Parietal lobe (tissue), 1 donor: ENCODE measurements around the gene LMTK2. TPM values are rescaled to one million over a fixed set of nuclear protein-coding genes. Genes with fewer than 3 reads are reported as not detected.

ENCODE experiments used
- total RNA-seq: library from RNA; depleted of rRNA; stranded (reverse); fragments of >200 nt; gene quantifications from one replicate; pipeline ENCODE4 v1.2.3, GENCODE V29; 2014

LMTK2 gene
- 45.4 TPM for total RNA-seq

DNA sequence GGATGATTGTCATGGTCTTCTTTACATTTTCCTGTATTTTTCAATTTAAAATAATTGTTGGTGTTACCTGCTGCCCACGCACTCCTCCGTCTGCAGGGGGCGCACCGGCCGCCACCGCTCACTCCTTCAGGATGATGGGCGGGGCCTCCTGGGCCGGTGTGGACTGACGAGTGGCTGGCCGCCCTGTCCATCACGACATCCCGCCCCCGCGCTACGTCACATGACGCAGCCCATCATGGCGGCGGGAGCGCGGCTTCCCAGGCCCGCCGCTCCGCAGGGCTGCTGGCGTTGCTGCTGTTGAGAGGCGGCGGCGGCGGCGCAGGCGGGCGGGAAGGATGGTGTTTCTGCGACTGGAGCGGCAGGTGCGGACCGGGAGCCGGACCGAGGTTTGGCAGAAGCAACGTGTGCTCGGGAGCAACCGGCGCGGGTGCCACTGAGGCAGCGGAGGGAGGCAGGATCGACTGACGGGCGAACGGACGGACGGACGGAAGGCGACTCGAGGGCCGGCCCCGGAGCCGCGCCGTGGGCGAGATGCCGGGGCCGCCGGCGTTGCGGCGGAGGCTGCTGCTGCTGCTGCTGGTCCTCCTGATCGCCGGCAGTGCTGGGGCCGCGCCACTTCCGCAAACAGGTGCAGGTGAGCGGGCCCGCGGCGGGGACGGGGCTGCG lies at the start of gene LMTK2:
TSS of gene LMTK2 (plus strand) at position 216 of the 666 bp plus-strand sequence. CDS start at position 532, 316 bp downstream.

DNA sequence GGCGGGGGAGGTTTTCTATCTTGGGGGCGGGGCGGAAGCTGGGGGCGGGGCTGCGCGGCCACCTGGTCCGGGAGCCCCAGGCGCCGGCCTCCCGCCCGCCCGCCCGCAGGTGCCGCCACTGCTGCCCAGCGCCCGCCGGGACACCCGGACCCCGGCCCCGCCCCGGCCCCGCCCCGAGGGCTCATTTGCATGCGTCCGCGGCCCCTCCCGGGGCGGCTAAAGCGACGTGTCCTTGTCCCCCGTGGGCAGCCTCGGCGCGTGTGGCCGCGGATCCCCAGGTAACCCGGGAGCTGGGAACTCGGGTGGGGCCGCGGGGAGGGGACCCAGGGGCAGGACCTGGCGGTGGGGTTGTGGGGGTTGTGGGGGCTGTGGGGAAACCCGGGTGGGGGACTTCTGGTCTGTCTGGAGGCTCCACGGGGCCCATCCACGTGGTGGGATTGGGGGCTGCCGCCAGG lies 104.6 kb downstream of the LMTK2 start, which contains the start of gene BHLHA15:
TSS of gene BHLHA15 (plus strand) at position 219 of the 455 bp plus-strand sequence. CDS start 871 bp downstream, outside the sequence.

DNA sequence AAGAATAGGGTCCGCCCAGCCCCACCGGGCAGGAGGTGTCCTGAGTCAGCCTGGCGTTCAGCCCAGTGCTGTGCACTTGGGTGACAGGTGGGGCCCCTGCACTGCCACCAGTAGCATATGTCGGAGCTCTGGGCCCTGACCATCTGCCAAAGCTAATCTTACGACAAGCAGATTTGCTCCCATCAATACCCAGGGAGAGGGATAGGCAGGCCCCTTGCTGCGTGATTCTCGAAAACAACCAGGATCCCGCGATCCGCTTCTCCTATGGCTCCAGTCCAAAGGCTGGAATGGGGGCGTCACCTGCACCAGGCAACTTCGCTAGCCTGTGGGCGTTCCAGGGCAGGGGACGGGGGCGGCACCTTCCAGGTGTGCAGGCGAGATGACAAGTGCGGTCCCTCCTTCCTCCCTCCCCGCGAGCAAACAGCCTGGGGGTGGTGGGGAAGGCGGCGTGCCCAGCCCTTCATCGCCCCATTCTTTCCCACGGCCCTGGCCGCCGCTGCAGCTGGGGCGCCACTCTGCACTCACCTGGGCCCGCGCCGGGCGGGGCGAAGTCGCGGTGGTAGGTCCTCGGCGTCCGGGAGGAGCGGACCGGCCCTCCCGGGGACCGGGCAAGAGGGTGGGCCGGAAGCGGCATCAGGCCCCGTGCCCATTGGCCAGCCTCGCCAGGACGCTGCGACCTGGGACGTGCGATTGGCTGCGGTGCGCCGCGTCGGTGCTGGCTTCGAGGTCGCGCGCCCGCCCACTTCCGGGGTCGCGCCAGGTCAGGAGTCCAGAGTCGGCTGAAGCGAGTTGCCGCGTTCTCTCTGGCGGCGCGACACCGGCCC lies 145.2 kb downstream of the LMTK2 start, which contains the start of gene TECPR1:
TSS of gene TECPR1 (minus strand) at position 632 of the 824 bp plus-strand sequence. CDS start 6,086 bp downstream, outside the sequence.

Other genes starting within 250 kb of the LMTK2 start
- 69.2 TPM for gene ASNS, start 234.5 kb upstream of the LMTK2 start, total RNA-seq
- gene OCM2, start 116.7 kb upstream of the LMTK2 start, total RNA-seq = not detected
- gene BHLHA15, start 104.6 kb downstream of the LMTK2 start, total RNA-seq = 10.3 TPM
- gene TECPR1, start 145.4 kb downstream of the LMTK2 start, total RNA-seq = 37.2 TPM
- 16.0 TPM for gene BRI3, start 174.8 kb downstream of the LMTK2 start, total RNA-seq